ENCODE measurements around the gene PUS3.

DNA sequence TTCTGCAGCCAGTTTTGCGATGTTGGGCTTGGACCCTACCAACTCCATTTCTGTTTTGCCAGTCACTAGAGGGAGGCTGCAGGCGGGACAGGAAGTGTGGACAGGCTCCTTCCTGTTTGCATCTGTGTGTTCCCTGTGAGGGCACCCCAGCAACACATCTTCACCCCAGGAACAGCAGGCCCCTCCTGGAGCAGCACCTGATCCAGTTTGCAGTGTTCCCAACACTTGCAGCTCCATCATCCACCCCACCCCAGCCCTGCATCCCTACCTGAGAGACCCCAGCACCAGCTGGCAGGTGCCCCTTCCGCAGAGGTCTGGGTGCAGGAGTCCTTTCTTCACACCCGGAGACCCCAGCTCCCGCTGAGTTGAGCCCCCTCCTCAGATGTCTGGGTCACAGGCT lies 35.4 kb upstream of the PUS3 start:
- TF ChIP-seq, protein P1, sequence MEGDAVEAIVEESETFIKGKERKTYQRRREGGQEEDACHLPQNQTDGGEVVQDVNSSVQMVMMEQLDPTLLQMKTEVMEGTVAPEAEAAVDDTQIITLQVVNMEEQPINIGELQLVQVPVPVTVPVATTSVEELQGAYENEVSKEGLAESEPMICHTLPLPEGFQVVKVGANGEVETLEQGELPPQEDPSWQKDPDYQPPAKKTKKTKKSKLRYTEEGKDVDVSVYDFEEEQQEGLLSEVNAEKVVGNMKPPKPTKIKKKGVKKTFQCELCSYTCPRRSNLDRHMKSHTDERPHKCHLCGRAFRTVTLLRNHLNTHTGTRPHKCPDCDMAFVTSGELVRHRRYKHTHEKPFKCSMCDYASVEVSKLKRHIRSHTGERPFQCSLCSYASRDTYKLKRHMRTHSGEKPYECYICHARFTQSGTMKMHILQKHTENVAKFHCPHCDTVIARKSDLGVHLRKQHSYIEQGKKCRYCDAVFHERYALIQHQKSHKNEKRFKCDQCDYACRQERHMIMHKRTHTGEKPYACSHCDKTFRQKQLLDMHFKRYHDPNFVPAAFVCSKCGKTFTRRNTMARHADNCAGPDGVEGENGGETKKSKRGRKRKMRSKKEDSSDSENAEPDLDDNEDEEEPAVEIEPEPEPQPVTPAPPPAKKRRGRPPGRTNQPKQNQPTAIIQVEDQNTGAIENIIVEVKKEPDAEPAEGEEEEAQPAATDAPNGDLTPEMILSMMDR (IDR thresholded peaks at IDR 0.05): no peak
- TF ChIP-seq POLR2A (IDR thresholded peaks at IDR 0.05): no peak

All from thyroid gland (tissue), 4 donors.